Amniotic epithelial cell (primary cell): ENCODE results near the gene RPS6KB2.
A peak's percentile ranks its signal among the peaks of the same experiment; 100 is the strongest.

Experiments used
- DNase-seq: peaks from one replicate; pipeline ENCODE4 v3.0.0-alpha.2; 2010; ENCODE audit warnings: low read depth

The RPS6KB2 gene

GRCh38 chr11:67429722-67430121 is 1.4 kb downstream of the RPS6KB2 start:
- DNase-seq, result no peak

DNA sequence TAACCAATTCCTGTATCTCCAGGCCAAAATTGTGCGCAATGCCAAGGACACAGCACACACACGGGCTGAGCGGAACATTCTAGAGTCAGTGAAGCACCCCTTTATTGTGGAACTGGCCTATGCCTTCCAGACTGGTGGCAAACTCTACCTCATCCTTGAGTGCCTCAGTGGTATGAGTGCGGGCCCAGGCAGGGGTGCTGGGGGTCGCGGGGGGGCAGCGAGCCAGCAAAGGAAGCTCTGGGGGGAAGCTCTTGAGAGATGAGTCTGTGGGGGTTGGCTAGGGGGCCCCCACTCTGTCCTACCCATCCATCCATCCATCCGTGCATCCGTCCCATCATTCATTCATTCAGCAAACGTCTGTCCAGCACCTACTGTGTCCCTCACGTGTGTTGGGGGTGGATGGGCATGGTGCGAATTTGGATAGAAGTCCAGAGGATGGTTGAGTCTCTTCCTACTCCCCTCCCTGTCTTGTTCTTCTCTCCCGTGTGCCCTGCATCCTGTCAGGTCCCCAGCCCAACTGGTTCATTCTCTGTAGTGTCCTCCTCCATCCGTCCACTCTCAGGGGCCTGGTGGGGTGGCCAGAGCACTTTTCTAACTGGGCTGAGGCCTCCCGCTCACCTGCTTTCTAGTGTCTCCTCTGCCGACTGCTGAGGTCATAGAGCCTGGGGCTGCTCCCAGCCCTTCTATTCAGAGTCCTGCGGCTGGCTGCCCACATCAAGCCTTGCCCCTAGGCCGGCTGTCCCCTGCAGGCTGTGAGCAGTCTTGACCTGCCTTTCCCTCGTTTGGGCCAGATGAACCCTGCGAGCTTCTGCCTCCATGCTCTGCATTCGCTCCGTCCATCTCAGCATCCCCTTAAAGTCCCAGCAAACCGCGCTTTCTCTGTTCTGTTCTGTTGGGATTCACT is 3.3 kb downstream of the RPS6KB2 start:
- no peak for DNase-seq

- DNase-seq, result no peak
These were observed 4.5 kb downstream of the RPS6KB2 start for GRCh38 chr11:67432655-67433349.

- no peak for DNase-seq
These were observed 5.5 kb downstream of the RPS6KB2 start for GRCh38 chr11:67433536-67434394.

- DNase-seq, result no peak
These were observed 6.1 kb downstream of the RPS6KB2 start for GRCh38 chr11:67434395-67434881.

- no peak for DNase-seq
These were observed 6.9 kb downstream of the RPS6KB2 start for GRCh38 chr11:67435031-67435726.

GRCh38 chr11:67435727-67436458 is 7.6 kb downstream of the RPS6KB2 start:
- no peak for DNase-seq

- peak; percentile 34 for DNase-seq
These were observed 8.3 kb downstream of the RPS6KB2 start for GRCh38 chr11:67436459-67437081.

DNA sequence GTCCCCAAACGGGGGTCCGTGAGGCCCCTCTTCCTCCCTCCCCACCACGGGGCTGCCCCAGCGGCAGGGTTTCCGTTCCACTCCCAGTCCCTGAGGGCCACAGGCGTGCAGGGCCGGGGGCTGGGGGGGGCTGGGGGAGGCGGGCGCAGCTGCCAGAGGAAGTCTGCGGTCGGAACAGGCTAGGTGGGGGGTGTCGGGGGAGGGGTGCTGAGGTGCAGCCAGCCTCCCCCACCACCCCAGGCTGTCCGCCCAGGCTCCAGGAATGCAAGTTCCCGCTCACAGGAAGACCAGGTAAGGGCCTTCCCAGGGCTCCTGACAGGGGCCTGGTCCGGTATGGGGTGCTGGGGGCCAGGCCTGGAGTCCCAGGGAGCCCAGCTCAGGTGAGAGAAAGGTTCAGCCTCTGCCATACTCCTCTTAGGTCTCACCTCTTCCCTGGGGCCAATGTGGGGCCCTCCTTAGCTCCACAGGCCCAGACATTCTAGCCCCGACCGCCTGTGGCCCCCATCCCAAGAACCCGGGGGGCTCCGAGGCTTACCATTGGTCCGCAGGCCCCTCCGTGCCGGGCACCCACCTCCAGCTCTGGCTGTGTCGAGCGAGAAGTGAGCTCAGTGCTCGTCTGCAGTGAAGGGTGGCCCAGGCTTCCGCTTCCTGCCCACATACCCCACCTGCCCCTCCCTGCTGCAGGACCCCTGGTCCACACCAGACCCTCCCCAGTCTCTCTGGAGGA is 9.0 kb downstream of the RPS6KB2 start, which contains the start of gene PTPRCAP:
Gene PTPRCAP (minus strand): TSS at position 601 of the 727 bp plus-strand sequence. CDS start 63 bp downstream, at position 538.
- no peak for DNase-seq

DNA sequence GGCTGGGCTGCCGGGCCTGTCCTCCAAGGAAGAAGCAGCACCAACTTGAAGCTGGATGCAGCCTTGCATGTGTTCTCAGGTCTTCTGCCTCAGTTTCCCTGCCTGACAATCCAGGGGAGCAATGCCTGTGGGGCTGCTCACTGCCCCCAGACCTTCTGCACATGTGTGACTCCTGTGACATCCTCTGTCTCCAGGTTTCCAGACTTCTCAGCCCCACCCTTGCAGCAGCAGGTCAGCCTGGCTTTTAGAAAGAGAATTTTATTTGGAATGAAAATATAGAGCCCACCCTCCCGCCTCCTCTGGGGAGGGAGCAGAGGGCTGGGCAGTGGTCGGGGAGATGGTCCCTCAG is 9.5 kb downstream of the RPS6KB2 start:
- no peak for DNase-seq

DNA sequence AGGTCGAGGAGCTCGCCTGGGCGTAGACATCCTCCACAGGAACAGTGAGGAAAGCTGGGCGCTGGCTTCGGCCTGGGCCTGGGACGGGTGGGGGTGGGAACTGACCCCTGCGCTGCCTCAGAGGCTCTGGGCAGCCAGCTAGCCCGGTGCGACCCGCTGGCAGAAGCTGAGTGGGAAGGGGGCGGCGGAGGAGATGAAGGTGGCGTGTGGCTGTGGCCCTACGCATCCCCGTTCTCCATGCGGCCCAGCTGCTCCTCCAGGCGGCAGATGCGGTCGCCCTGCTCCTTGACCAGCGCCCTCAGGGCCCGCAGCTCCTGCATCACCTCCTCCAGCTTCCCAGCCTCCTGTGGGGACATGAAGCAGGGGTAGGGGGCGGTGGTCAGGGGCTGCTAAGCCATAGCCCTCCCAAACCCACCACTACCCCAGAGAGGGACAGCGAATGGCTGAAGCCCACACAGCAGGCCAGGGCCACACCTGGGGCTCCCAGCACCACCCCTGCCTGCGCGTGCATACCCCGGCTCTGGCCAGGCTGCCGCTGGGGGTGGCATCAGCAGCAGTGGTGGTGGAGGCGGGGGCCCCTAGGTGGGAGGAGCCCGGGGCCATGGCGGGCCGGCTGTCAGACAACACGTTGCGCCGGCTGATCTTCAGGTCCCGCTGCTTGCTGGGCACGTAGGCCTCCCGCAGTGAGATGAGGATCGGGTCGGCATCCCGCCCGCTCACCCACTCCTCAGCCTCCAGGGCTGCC is 10.0 kb downstream of the RPS6KB2 start:
- DNase-seq, result no peak

- DNase-seq, result no peak
These were observed 11.3 kb downstream of the RPS6KB2 start for GRCh38 chr11:67439321-67440228.

DNA sequence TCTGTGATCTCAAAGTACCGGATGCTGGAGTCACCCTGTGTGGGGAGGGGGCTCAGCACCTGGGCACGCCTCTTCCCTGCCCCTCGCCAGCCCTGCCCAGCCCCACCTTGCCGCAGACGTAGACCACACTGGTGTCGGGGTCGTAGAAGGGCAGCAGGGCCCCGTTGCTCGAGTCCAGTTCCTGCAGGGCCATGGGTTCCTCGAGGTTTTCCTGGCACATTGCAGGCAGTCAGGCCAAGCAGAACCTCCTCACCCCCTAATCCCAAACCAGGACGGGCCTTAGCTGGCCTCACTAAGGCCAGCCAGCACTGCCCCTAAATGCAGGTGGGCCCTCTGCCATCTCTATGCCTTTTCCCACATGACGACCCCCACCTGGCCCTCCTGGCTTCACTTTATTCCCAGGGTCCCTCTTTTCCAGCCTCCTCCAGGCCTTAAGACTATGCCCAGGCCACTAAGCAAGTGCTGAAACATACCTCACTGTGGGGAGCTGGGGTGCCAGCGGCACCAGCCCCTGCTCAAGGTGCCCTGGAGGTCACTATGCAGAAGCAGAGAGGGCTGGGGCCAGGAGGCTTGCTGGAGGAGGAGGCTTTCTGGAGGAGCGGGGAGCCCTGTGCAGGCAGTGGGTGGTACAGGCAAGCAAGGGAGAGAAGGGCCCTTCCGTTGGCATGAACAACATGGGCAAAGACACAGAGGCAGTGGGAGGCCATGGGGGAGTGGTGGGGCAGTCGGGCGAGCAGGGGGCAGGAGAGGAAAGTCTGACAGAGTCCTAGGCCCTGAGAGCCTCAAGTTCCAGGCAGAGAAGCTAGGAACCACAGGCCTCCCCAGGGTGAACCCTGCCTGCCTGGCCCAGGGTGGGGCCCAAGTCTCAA is 12.2 kb downstream of the RPS6KB2 start:
- DNase-seq, result no peak

DNA sequence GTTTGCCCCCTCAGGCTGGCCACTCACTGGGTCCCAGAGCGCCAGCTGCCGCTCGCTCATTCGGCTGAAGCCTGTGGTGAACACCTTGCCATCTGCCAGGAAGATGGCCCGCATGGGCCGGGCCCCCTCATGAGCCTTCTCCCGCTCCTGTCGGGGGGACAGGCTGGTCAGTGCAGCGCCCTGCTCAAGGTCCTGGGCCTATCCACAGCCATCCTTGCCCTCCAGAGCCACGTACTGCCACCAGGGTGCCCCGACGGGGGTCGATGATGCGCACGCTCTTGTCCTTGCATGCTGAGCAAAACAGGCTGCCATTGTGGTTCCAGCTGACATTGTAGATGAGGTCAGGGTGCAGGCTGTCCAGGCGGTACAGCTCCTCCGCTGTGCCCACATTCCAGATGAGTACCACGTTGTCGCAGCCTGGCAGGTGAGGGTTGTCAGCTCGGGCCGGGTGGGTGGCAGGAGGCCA is 12.8 kb downstream of the RPS6KB2 start:
- DNase-seq, result no peak

GRCh38 chr11:67441731-67442351 is 13.5 kb downstream of the RPS6KB2 start:
- no peak for DNase-seq
